ENCODE measurements around the gene PLA2G4A.

Gene PLA2G4A

GRCh38 chr1:186812570-186812969 is 16.2 kb upstream of the PLA2G4A start:
- Mint-ChIP-seq H3K4me3 (no peak overlapping the region), H3K27ac (no peak overlapping the region), H3K27me3 (no peaks in the 10 kb centered on the region), H3K9me3 (no peaks in the 10 kb centered on the region), H3K4me1 (no peaks in the 10 kb centered on the region)
- ATAC-seq = no peak
- no peak for DNase-seq

GRCh38 chr1:186813420-186813819 is 15.3 kb upstream of the PLA2G4A start:
- H3K9me3 Mint-ChIP-seq = no peaks in the 10 kb centered on the region
- no peaks in the 10 kb centered on the region for H3K27me3 Mint-ChIP-seq
- DNase-seq (no peak), ATAC-seq (no peak)
- H3K4me3 Mint-ChIP-seq = no peak overlapping the region
- H3K27ac Mint-ChIP-seq = no peak overlapping the region
- H3K4me1 Mint-ChIP-seq = no peaks in the 10 kb centered on the region

DNA sequence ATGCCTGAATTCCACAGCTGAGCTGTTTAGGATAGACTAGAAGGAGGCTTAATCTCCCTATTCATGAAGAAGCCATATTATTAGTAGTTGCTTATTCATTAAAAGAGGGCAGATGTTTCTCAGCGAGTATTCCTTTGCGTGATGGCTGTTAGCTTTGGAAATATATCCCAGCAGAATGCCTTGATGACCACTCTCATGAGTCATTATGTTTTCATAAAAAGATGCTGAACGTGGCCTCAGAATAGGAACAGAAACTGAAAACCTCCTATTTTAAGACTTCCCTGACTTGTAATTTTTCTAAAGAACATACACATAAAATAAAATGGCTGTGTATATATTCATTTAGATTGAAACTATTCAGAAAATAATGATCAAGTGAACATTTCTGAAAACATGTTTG is 9.6 kb upstream of the PLA2G4A start:
- H3K9me3 Mint-ChIP-seq = no peaks in the 10 kb centered on the region
- DNase-seq = no peak
- ATAC-seq = no peak
- H3K4me3 Mint-ChIP-seq = no peak overlapping the region
- H3K27ac Mint-ChIP-seq = no peak overlapping the region
- peaks cover 7% of the 10 kb centered on the region for H3K27me3 Mint-ChIP-seq
- H3K4me1 Mint-ChIP-seq = no peaks in the 10 kb centered on the region

DNA sequence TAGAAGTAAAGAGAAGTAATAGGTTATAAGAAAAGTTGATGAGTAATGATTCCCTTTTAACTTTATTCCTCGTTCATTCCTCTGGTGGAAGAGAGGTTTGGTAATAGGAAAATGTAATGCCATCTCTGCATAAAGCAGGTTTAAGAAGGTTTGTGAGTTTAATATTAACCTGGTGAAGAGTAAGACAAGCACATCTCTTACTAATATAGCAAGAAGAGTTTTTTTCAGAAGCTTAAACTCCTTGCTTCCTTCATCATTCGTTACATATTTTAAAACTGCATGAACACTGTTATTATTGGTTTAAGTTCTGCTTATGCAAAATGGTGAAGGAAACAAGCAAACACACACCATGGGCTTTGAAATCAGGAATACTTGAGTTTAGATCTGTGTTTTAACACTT is 9.2 kb upstream of the PLA2G4A start:
- DNase-seq (no peak), ATAC-seq (no peak)
- H3K9me3 Mint-ChIP-seq = no peaks in the 10 kb centered on the region

GRCh38 chr1:186829686-186830587 is 1.2 kb downstream of the PLA2G4A start:
- Mint-ChIP-seq H3K4me1 (peaks cover 14% of the 10 kb centered on the region), H3K4me3 (peak overlapping the region in 1 of 2 donors; percentile 86), H3K27me3 (peaks cover 26% of the 10 kb centered on the region), H3K27ac (no peak overlapping the region), H3K9me3 (no peaks in the 10 kb centered on the region)
- DNase-seq = no peak
- no peak for ATAC-seq

More for the DNA sequence above, 9.2 kb upstream of the PLA2G4A start:
- H3K4me3 Mint-ChIP-seq = no peak overlapping the region
- no peak overlapping the region for H3K27ac Mint-ChIP-seq
- no peaks in the 10 kb centered on the region for H3K4me1 Mint-ChIP-seq
- H3K27me3 Mint-ChIP-seq = peaks cover 7% of the 10 kb centered on the region

GRCh38 chr1:186831168-186831567 is 2.4 kb downstream of the PLA2G4A start:
- Mint-ChIP-seq H3K4me3 (no peak overlapping the region), H3K9me3 (no peaks in the 10 kb centered on the region)

DNA sequence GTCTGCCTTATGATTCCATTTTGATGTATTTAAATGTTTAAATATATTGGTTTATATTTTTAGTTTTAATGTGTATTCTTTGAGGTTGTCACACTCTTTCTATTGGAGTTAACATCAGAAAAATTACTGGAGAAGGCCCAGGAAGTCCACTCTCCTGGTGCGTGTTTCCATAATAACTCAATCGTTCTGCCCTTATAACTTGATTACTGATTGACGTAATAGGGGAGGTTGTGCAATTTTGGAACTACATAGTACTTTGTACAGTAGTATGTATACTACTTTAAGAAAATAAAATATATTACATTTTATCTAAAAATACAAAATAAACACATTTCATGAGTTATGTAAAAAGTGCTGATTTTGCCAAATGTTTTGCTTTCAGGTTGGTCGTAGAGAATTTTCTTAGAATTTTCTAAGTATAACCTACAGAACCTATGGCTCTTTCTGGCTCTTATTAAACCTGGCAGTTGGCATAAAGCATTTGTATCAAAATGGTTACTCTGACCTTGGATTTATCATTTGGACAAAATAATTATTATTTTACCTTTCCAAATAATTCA is 5.7 kb downstream of the PLA2G4A start:
- DNase-seq = no peak
- peaks cover 2% of the 10 kb centered on the region for H3K4me1 Mint-ChIP-seq
- no peak overlapping the region for H3K27ac Mint-ChIP-seq
- H3K27me3 Mint-ChIP-seq = peaks cover 16% of the 10 kb centered on the region
- no peaks in the 10 kb centered on the region for H3K9me3 Mint-ChIP-seq
- no peak for ATAC-seq
- no peak overlapping the region for H3K4me3 Mint-ChIP-seq

More at GRCh38 chr1:186831168-186831567, 2.4 kb downstream of the PLA2G4A start:
- Mint-ChIP-seq H3K27ac (no peak overlapping the region), H3K4me1 (peaks cover 14% of the 10 kb centered on the region), H3K27me3 (peaks cover 26% of the 10 kb centered on the region)
- no peak for ATAC-seq
- DNase-seq = no peak

DNA sequence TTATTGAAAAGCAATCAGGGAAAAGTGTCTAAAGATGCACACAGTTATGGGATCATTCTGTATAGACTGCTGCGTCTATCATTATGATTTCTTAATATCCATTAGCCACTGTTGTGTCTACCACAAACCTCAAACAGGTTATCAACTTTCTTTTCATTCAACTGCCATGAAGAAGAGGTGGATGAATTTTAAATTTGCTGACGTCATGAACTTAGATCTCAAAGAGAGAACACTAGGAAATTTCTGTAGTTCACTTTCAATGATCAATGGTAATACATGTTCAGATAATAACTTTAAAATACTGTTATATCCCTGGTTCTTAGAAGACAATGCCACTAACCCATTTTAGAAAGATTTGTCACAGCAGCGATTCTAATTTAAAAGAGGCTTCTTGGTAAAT is 6.7 kb downstream of the PLA2G4A start:
- Mint-ChIP-seq H3K27ac (no peak overlapping the region), H3K4me3 (no peak overlapping the region), H3K4me1 (no peaks in the 10 kb centered on the region), H3K9me3 (no peaks in the 10 kb centered on the region), H3K27me3 (peaks cover 8% of the 10 kb centered on the region)
- DNase-seq (no peak), ATAC-seq (no peak)

GRCh38 chr1:186837806-186838205 is 9.1 kb downstream of the PLA2G4A start:
- DNase-seq = no peak
- Mint-ChIP-seq H3K27ac (no peak overlapping the region), H3K9me3 (no peaks in the 10 kb centered on the region), H3K4me3 (no peak overlapping the region), H3K4me1 (no peaks in the 10 kb centered on the region), H3K27me3 (no peaks in the 10 kb centered on the region)
- no peak for ATAC-seq

- Mint-ChIP-seq H3K27me3 (no peaks in the 10 kb centered on the region), H3K4me3 (no peak overlapping the region), H3K4me1 (no peaks in the 10 kb centered on the region), H3K27ac (no peak overlapping the region), H3K9me3 (no peaks in the 10 kb centered on the region)
- ATAC-seq = no peak
- DNase-seq = no peak
Measured at GRCh38 chr1:186838380-186839040, 9.8 kb downstream of the PLA2G4A start.

GRCh38 chr1:186839041-186839400 is 10.3 kb downstream of the PLA2G4A start:
- DNase-seq (no peak), ATAC-seq (no peak)
- no peaks in the 10 kb centered on the region for H3K4me1 Mint-ChIP-seq
- no peak overlapping the region for H3K27ac Mint-ChIP-seq
- no peaks in the 10 kb centered on the region for H3K9me3 Mint-ChIP-seq
- no peaks in the 10 kb centered on the region for H3K27me3 Mint-ChIP-seq
- no peak overlapping the region for H3K4me3 Mint-ChIP-seq

DNA sequence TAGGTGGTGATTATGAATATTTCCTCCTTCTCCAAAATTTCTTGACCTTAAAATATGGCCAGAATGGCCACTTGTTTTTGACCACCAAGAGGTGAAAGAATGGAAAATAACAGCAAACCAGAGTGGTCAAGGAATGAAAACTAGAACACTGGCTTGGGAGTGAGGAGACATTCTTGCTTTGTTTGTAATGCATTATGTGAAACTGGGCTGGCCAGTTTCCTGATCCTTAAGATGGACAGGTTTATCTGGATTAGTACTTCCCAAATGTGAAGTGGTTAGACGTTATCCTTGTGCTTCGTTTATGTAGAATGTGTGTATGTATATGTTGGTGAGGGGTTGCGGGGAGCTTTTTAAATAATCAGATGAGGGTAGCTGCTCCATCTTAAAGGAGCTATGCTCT is 12.8 kb downstream of the PLA2G4A start:
- no peak for ATAC-seq
- Mint-ChIP-seq H3K9me3 (no peaks in the 10 kb centered on the region), H3K4me1 (no peaks in the 10 kb centered on the region), H3K4me3 (no peak overlapping the region), H3K27ac (no peak overlapping the region), H3K27me3 (no peaks in the 10 kb centered on the region)
- no peak for DNase-seq

- no peak for DNase-seq
- Mint-ChIP-seq H3K27ac (no peak overlapping the region), H3K4me1 (no peaks in the 10 kb centered on the region), H3K9me3 (no peaks in the 10 kb centered on the region), H3K27me3 (no peaks in the 10 kb centered on the region), H3K4me3 (no peak overlapping the region)
- no peak for ATAC-seq
Measured at GRCh38 chr1:186842547-186842946, 13.8 kb downstream of the PLA2G4A start.

- H3K9me3 Mint-ChIP-seq = no peaks in the 10 kb centered on the region
- H3K4me3 Mint-ChIP-seq = no peak overlapping the region
- no peaks in the 10 kb centered on the region for H3K27me3 Mint-ChIP-seq
- no peak overlapping the region for H3K27ac Mint-ChIP-seq
- H3K4me1 Mint-ChIP-seq = no peaks in the 10 kb centered on the region
- ATAC-seq (no peak), DNase-seq (no peak)
Measured at GRCh38 chr1:186843226-186843625, 14.5 kb downstream of the PLA2G4A start.

- Mint-ChIP-seq H3K27ac (no peak overlapping the region), H3K4me3 (no peak overlapping the region), H3K27me3 (no peaks in the 10 kb centered on the region), H3K9me3 (no peaks in the 10 kb centered on the region), H3K4me1 (no peaks in the 10 kb centered on the region)
- DNase-seq (no peak), ATAC-seq (no peak)
Measured at GRCh38 chr1:186843931-186844330, 15.2 kb downstream of the PLA2G4A start.

DNA sequence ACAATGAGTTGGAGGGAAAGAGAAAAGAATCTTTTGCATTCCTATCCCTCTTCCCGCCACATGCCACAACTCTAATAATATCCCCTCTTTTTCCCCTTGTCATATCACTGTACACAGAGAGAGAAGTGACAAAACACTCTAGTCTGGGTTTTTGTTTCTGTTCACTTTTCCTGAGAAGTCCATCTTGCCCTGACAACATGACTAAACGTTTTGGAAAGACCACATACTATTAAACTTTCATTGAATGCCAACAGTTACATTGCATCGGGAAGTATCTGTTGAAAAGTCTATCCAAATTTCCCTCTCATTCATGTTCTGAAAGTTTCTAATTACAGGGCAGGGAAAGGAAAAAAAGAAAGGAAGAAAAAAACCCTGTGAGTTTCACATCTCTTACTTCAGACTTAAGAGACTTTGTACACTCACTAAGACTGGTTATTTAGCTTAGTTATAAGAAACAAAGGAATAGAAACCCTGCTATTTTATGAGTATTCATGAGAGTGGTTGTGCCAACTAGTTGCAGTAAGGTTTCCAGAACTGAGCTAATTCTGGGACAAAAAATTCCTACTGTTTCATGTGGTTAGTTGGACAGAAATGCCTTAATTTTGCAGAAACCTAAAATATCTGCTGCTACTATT is 16.9 kb downstream of the PLA2G4A start:
- no peaks in the 10 kb centered on the region for H3K9me3 Mint-ChIP-seq
- DNase-seq = no peak

More for the DNA sequence above, 16.9 kb downstream of the PLA2G4A start:
- Mint-ChIP-seq H3K4me3 (no peak overlapping the region), H3K4me1 (no peaks in the 10 kb centered on the region), H3K27ac (no peak overlapping the region), H3K27me3 (peaks cover 8% of the 10 kb centered on the region)
- no peak for ATAC-seq

Measured in stimulated activated naive CD8-positive, alpha-beta T cell treated with anti-CD3 and anti-CD28 coated beads, Interleukin-15, amount 100 ng/mL, for 72 hours (primary cell).